Osteocyte (in vitro differentiated cells): ENCODE results near the gene N4BP2. TPM values are rescaled to one million over a fixed set of nuclear protein-coding genes. Genes with fewer than 3 reads are reported as not detected.

Source experiments
- DNase-seq: peaks from one replicate; pipeline ENCODE4 v3.0.0; 2021; ENCODE audit warnings: mixed read lengths; ENCODE audit not compliant: unreplicated experiment; ENCODE audit errors: extremely low spot score
- H3K27ac Mint-ChIP-seq: one replicate; pipeline ENCODE4 v1.8.0; 2021; ENCODE audit warnings: mild to moderate bottlenecking, mixed read lengths; ENCODE audit not compliant: unreplicated experiment
- H3K27me3 Mint-ChIP-seq: one replicate; pipeline ENCODE4 v1.8.0; 2021; ENCODE audit warnings: mixed read lengths; ENCODE audit not compliant: unreplicated experiment
- H3K36me3 Mint-ChIP-seq: one replicate; pipeline ENCODE4 v1.8.0; 2021; ENCODE audit warnings: mixed read lengths; ENCODE audit not compliant: unreplicated experiment
- H3K4me1 Mint-ChIP-seq: one replicate; pipeline ENCODE4 v1.8.0; 2021; ENCODE audit warnings: mixed read lengths; ENCODE audit not compliant: unreplicated experiment
- H3K4me3 Mint-ChIP-seq: one replicate; pipeline ENCODE4 v1.8.0; 2021; ENCODE audit warnings: mild to moderate bottlenecking, moderate library complexity, mixed read lengths; ENCODE audit not compliant: unreplicated experiment
- H3K9me3 Mint-ChIP-seq: one replicate; pipeline ENCODE4 v1.8.0; 2021; ENCODE audit warnings: mixed read lengths; ENCODE audit not compliant: unreplicated experiment
- total RNA-seq: library from RNA; stranded (reverse); gene quantifications from 2 replicates; pipeline ENCODE4 v1.2.1, GENCODE V29; 2021
- TF ChIP-seq, protein P1 (sequence below): fragments of 200-600 bp; sonication (generic); IDR thresholded peaks from 2 replicates; pipeline ENCODE4 v1.5.0; 2021; ENCODE audit warnings: antibody characterized with exemption, mild to moderate bottlenecking, moderate library complexity

The N4BP2 gene
- total RNA-seq, 1 donor from 2014 or later, result 14.9 TPM

DNA sequence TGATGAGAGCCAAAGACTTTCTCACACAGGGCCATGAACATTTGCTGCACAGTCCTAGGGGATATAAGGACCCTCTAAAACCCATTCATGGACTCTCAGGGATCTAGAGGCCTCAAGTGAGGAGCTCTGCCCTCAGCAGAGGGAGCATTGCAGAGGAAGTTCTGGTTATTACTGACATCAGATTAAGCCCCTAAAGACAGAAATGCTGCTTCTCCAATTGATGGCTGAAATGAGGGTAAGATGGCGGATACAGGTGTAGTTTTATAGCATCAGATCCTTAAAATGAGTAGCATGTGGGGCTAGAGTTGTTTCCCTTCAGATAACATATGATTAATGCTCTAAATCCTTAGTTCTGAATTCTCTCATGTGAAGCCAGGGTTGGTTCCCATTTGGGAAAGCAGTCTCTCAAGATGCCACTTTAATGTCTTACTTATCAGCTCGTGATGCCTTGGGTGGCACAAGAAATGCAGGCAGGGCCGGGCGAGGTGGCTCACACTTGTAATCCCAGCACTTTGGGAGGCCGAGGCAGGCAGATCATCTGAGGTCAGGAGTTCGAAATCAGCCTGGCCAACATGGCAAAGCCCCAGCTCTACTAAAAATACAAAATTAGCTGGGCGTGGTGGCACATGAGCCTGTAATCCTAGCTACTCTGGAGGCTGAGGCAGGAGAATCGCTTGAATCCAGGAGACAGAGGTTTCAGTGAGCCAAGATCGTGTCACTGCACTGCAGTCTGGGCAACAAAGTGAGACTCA lies 148.0 kb downstream of the N4BP2 start:
- TF ChIP-seq, protein P1, sequence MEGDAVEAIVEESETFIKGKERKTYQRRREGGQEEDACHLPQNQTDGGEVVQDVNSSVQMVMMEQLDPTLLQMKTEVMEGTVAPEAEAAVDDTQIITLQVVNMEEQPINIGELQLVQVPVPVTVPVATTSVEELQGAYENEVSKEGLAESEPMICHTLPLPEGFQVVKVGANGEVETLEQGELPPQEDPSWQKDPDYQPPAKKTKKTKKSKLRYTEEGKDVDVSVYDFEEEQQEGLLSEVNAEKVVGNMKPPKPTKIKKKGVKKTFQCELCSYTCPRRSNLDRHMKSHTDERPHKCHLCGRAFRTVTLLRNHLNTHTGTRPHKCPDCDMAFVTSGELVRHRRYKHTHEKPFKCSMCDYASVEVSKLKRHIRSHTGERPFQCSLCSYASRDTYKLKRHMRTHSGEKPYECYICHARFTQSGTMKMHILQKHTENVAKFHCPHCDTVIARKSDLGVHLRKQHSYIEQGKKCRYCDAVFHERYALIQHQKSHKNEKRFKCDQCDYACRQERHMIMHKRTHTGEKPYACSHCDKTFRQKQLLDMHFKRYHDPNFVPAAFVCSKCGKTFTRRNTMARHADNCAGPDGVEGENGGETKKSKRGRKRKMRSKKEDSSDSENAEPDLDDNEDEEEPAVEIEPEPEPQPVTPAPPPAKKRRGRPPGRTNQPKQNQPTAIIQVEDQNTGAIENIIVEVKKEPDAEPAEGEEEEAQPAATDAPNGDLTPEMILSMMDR, result no peak
- Mint-ChIP-seq H3K4me1 (peaks cover 3% of the 10 kb centered on the region), H3K27me3 (peaks cover 5% of the 10 kb centered on the region)

GRCh38 chr4:40205259-40206198 lies 148.9 kb downstream of the N4BP2 start:
- peak overlapping the region; percentile 21 for H3K27ac Mint-ChIP-seq
- TF ChIP-seq, protein P1, result no peak
- no peak overlapping the region for H3K4me3 Mint-ChIP-seq
- H3K4me1 Mint-ChIP-seq, result peaks cover 3% of the 10 kb centered on the region
- DNase-seq, result no peak
- H3K36me3 Mint-ChIP-seq, result no peaks in the 10 kb centered on the region
- H3K9me3 Mint-ChIP-seq, result no peaks in the 10 kb centered on the region
- H3K27me3 Mint-ChIP-seq, result peaks cover 2% of the 10 kb centered on the region

More for the DNA sequence above, 148.0 kb downstream of the N4BP2 start:
- no peak for DNase-seq
- Mint-ChIP-seq H3K4me3 (no peak overlapping the region), H3K27ac (no peak overlapping the region), H3K9me3 (no peaks in the 10 kb centered on the region), H3K36me3 (no peaks in the 10 kb centered on the region)

DNA sequence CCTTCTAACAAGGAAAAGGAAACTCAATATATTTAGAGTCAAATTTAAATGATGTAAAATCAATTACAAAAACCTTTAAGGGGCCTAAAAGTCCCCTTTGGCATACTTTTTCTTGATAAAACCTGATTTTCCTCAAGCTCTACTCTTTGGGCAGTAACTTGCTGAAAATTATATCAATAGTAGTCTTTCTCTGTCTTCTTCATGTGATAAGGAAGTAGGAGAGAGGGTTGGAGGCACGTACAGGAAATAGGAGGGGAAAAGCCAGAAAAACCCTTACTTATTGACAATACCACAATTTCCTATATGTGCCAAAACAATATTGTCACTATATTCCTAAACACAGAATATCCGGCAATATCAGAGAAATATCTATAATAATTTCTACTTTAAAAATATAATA lies 149.8 kb downstream of the N4BP2 start:
- H3K4me3 Mint-ChIP-seq, result no peak overlapping the region
- H3K9me3 Mint-ChIP-seq, result no peaks in the 10 kb centered on the region
- no peaks in the 10 kb centered on the region for H3K36me3 Mint-ChIP-seq
- H3K27me3 Mint-ChIP-seq, result peaks cover 2% of the 10 kb centered on the region
- TF ChIP-seq, protein P1, result no peak
- no peak for DNase-seq
- peaks cover 3% of the 10 kb centered on the region for H3K4me1 Mint-ChIP-seq
- H3K27ac Mint-ChIP-seq, result peak overlapping the region; percentile 21

Other genes starting within 250 kb of the N4BP2 start
- 72.8 and 74.6 TPM in 2 replicates for gene PDS5A, start 78.9 kb upstream of the N4BP2 start, total RNA-seq
- not detected in 2 replicates for gene RHOH, start 140.2 kb downstream of the N4BP2 start, total RNA-seq